Subcutaneous abdominal adipose tissue (tissue), 5 donors: ENCODE measurements around the gene UBA3.

Source experiments
- H3K27ac ChIP-seq: one replicate; pipeline ENCODE4 v1.7.0; 2013; ENCODE audit warnings: low read depth, mild to moderate bottlenecking, inconsistent platforms, low read length, moderate library complexity
- H3K27me3 ChIP-seq, 5 donors: one replicate each; pipeline ENCODE4 v1.7.0; 2013; ENCODE audit warnings: low read length in 5 of 5, inconsistent platforms in 1 of 5; ENCODE audit not compliant: control insufficient read depth in 5 of 5, insufficient read depth in 4 of 5
- H3K36me3 ChIP-seq, 5 donors: one replicate each; pipeline ENCODE4 v1.7.0; 2013; ENCODE audit warnings: low read length in 5 of 5; ENCODE audit not compliant: control insufficient read depth in 5 of 5, insufficient read depth in 5 of 5
- H3K4me1 ChIP-seq, 5 donors: one replicate each; pipeline ENCODE4 v1.7.0; 2013; ENCODE audit warnings: low read length in 5 of 5, mild to moderate bottlenecking in 3 of 5, moderate library complexity in 1 of 5; ENCODE audit not compliant: control insufficient read depth in 5 of 5, insufficient read depth in 5 of 5
- H3K4me3 ChIP-seq, 5 donors: one replicate each; pipeline ENCODE4 v1.7.0; 2013; ENCODE audit warnings: low read length in 5 of 5, low read depth in 1 of 5
- H3K9ac ChIP-seq, 5 donors: one replicate each; pipeline ENCODE4 v1.7.0; 2013; ENCODE audit warnings: low read length in 5 of 5, mild to moderate bottlenecking in 4 of 5, moderate library complexity in 3 of 5
- H3K9me3 ChIP-seq, 5 donors: one replicate each; pipeline ENCODE4 v1.7.0; 2013; ENCODE audit warnings: low read length in 5 of 5; ENCODE audit not compliant: control insufficient read depth in 5 of 5
- donor health status: healthy.
- donor health status: healthy.
- donor health status: healthy.
- donor health status: healthy.
- donor health status: healthy.

Gene UBA3

GRCh38 chr3:69091389-69092029, 11.3 kb upstream of the UBA3 start:
- peak overlapping the region in 2 of 5 donors; percentile 7 to 32 for H3K9ac ChIP-seq
- H3K27ac ChIP-seq, result peak overlapping the region; percentile 64

GRCh38 chr3:69090021-69090420, 9.9 kb upstream of the UBA3 start:
- Histone ChIP-seq H3K4me1 (peaks cover 12 to 92% (median 90%) of the 10 kb centered on the region in 5 donors), H3K9me3 (no peaks in the 10 kb centered on the region), H3K9ac (peak overlapping the region in 3 of 5 donors; percentile 9 to 58 (median 16)), H3K36me3 (peaks cover 0 to 6% (median 4%) of the 10 kb centered on the region in 5 donors), H3K4me3 (no peak overlapping the region), H3K27ac (peak overlapping the region; percentile 99), H3K27me3 (no peaks in the 10 kb centered on the region)

More at GRCh38 chr3:69091389-69092029, 11.3 kb upstream of the UBA3 start:
- H3K36me3 ChIP-seq, result peaks cover 0 to 9% (median 4%) of the 10 kb centered on the region in 5 donors
- peaks cover 6 to 92% (median 87%) of the 10 kb centered on the region in 5 donors for H3K4me1 ChIP-seq
- H3K9me3 ChIP-seq, result no peaks in the 10 kb centered on the region
- peak overlapping the region in 1 of 5 donors; percentile 17 for H3K4me3 ChIP-seq
- H3K27me3 ChIP-seq, result no peaks in the 10 kb centered on the region

- H3K9ac ChIP-seq, result peak overlapping the region in 1 of 5 donors; percentile 98
Measured at GRCh38 chr3:69088063-69088462, 7.9 kb upstream of the UBA3 start.

DNA sequence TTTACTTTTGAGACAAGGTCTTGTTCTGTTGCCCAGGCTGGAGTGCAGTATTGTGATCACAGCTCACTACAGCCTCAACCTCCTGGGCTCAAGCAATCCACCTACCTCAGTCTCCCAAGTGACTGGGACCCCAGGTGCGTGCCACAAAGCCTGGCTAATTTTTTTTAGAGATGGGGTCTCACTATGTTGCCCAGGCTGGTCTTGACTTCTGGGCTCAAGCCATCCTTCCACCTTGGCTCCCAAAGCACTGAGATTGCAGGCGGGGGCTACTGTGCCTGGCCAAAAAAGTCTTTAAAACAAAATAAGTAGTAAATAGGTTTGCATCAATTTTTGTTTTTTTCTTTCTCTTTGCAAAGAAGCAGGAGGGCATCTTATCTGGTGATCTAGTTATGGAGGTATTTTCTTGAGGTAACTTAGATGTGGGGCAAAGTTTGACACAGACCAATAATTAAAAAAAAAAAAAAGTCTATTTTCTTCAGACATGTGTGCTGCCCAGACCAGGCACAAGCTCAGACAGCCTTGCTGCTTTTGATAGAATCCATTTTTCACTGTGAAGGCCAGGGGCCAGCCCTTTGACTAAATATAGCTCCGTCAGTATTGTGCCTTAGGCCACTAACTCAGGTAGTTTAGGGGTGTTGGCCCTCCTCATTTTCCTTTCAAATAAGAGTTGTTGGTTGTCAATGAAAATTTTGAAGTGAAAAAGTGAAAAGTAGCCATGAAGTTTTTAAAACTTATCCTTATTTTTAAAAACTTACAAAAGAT, 7.0 kb upstream of the UBA3 start:
- peak overlapping the region in 3 of 5 donors; percentile 29 to 98 (median 97) for H3K4me3 ChIP-seq
- H3K27me3 ChIP-seq, result no peaks in the 10 kb centered on the region
- H3K9ac ChIP-seq, result peak overlapping the region; percentile 48 to 98 (median 62)
- H3K4me1 ChIP-seq, result peaks cover 10 to 87% (median 81%) of the 10 kb centered on the region in 5 donors
- peak overlapping the region; percentile 99 for H3K27ac ChIP-seq
- H3K36me3 ChIP-seq, result peaks cover 0 to 4% (median 0%) of the 10 kb centered on the region in 5 donors
- no peaks in the 10 kb centered on the region for H3K9me3 ChIP-seq

More at GRCh38 chr3:69088063-69088462, 7.9 kb upstream of the UBA3 start:
- Histone ChIP-seq H3K27ac (peak overlapping the region; percentile 99), H3K36me3 (peaks cover 0 to 4% (median 4%) of the 10 kb centered on the region in 5 donors), H3K4me3 (peak overlapping the region in 2 of 5 donors; percentile 8 to 26), H3K4me1 (peaks cover 11 to 88% (median 82%) of the 10 kb centered on the region in 5 donors), H3K27me3 (no peaks in the 10 kb centered on the region), H3K9me3 (no peaks in the 10 kb centered on the region)

DNA sequence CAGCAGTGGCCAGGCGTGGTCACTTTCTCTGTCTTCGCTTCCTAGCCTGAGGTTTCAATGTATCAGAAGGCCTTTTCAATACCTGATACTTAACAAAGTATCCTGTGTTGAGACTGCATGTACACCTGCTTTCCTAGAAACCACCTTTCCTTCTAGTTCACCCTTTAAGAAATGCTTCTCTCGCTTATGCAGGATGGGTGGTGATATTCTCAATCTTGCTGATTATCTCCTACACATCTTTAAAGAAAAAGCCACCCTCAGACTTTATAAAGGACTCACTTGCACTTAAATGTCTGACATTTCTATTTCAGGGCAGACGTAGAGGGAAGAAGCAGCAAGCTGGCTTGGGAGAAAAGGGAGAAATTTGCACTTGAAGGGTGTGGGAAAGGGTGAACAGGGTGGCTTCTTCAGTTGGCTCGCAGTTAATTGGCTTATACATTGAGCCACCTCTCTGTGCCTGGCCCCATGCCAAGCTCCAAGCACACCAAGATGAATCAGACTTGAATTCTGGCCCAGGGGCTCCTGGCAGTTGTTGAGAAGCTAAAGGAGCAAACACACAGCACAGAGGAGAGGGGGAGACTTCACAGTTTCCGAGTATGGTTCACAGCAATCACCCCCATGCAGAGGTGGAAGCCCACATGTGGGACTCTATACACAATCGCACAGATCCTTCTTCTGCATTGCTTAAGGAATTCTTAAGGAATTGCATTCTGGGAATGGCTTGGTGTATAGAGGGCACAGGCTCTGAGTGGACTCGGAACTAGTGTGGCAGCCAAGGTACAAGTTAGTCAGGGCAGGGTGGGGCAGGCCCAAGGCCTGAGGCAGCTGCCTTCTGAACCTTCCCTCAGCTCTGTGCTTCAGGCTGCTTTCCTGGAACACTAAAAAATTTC, 5.9 kb upstream of the UBA3 start:
- H3K4me1 ChIP-seq, result peaks cover 8 to 77% (median 70%) of the 10 kb centered on the region in 5 donors
- H3K27me3 ChIP-seq, result no peaks in the 10 kb centered on the region
- peak overlapping the region; percentile 62 to 99 (median 97) for H3K9ac ChIP-seq
- H3K36me3 ChIP-seq, result peaks cover 0 to 4% (median 0%) of the 10 kb centered on the region in 5 donors
- peak overlapping the region; percentile 99 for H3K27ac ChIP-seq
- H3K4me3 ChIP-seq, result peak overlapping the region; percentile 95 to 99 (median 98)
- H3K9me3 ChIP-seq, result no peaks in the 10 kb centered on the region

DNA sequence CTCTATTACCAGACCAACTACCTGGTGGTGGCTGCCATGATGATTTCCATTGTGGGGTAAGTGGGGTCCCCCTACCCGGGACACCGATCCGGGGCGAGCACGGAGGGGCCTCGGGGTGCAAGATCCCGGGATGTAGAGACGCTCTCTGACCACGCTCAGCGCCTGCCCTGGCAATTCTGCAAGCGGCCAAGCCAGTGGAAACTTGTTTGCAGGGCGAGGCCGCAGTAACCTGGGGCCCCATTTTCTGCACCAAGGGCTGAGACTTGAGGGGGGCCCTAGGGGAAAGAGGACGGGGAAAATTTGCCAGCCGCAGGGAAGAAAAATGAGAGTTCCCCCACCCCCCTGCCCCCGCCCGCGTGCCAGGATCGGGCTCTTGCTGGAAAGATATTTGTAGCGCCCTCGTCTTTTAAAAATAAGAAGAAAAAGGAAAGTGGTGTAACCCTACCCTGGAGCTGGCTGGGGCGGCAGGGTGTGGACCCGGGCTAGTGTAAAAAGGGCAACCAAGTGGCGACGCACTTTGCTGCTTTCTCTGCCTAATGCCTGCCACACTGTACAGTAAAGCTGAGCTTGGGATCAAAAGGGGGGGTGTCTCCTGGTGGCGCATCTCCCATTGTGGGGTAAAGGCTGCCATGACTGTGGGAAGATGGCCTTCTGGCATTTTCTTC, 5.1 kb upstream of the UBA3 start:
- Histone ChIP-seq H3K27ac (peak overlapping the region; percentile 99), H3K4me1 (peaks cover 8 to 74% (median 67%) of the 10 kb centered on the region in 5 donors), H3K27me3 (no peaks in the 10 kb centered on the region), H3K36me3 (peaks cover 0 to 4% (median 0%) of the 10 kb centered on the region in 5 donors), H3K4me3 (peak overlapping the region; percentile 95 to 99 (median 98)), H3K9ac (peak overlapping the region; percentile 62 to 99 (median 97)), H3K9me3 (no peaks in the 10 kb centered on the region)

DNA sequence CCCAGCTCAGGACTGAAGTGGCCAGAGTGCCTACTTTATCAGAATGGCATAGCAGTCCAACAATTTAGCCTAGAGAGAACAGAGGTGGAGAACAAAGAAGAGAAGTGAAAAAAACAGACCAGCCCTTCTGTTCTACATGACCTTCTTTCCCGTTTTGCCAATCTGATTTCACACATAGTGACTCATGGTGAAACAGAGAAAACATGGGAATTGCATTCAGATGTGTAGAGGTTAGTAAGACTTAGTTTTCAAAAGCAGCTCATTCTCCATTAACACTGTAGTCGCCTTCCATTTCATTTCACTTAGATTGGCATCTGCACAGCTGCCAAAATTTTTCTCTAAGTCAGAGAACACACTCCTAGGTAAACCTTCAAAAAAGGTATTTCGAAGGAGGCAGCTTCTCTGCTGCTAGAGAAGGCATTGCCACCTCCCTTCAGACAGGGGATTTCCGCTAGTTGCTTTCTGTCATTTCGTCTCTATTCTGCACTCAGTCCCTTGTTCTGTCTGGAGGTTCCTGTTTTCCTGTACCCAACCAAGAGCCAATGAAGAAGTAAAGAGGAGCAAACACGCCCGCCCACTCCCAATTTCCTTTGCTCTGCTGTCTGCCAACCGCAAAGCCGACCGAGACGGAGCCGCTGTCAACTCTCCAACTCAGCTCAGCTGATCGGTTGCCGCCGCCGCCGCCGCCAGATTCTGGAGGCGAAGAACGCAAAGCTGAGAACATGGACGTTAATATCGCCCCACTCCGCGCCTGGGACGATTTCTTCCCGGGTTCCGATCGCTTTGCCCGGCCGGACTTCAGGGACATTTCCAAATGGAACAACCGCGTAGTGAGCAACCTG, 4.4 kb upstream of the UBA3 start, which contains the start of gene ARL6IP5:
Gene ARL6IP5 (plus strand): TSS at position 612 of the 842 bp plus-strand sequence. CDS start 111 bp downstream, at position 723.
- Histone ChIP-seq H3K9me3 (no peaks in the 10 kb centered on the region), H3K9ac (peak within 1 kb of the TSS; percentile 62 to 99 (median 97)), H3K27me3 (no peaks in the 10 kb centered on the region), H3K36me3 (no peaks in the 10 kb centered on the region), H3K4me1 (peaks cover 8 to 70% (median 62%) of the 10 kb centered on the region in 5 donors), H3K27ac (peak within 1 kb of the TSS; percentile 99), H3K4me3 (peak within 1 kb of the TSS; percentile 95 to 99 (median 98))

- peaks cover 14 to 71% (median 65%) of the 10 kb centered on the region in 5 donors for H3K4me1 ChIP-seq
- peak overlapping the region in 2 of 5 donors; percentile 2 to 25 for H3K9ac ChIP-seq
- no peaks in the 10 kb centered on the region for H3K36me3 ChIP-seq
- peak overlapping the region; percentile 99 for H3K27ac ChIP-seq
- no peak overlapping the region for H3K4me3 ChIP-seq
- no peaks in the 10 kb centered on the region for H3K9me3 ChIP-seq
- H3K27me3 ChIP-seq, result no peaks in the 10 kb centered on the region
Measured at GRCh38 chr3:69082805-69083204, 2.6 kb upstream of the UBA3 start.
